Measurements from ENCODE around the gene DYDC2.
"Not testable (repeated sequence)": the region's sequence is repeated elsewhere in the genome, so short reads cannot be mapped to it uniquely, and the experiment has no call there.

The DYDC2 gene, protein sequence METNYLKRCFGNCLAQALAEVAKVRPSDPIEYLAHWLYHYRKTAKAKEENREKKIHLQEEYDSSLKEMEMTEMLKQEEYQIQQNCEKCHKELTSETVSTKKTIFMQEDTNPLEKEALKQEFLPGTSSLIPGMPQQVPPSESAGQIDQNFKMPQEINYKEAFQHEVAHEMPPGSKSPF

DNA sequence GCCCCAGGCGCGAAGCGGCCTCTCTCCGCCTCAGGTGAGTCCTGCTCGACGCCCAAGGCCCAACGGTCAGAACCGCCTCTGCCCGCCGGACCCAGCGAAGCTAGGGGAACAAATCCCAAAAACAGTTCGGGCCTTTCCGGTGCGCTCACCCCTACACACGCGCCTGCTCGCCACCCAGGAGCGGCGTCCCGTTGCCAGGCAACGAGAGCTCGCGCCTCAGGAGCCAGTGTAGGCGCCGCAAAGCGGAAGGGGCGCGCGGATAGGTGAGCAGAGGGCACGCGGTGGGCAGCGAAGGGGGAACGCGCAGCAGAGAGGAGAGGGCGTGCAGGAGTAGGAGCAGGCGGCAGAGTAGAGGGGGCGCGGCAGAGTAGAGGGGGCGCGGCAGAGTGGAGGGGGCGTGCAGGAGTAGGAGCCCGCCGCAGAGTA, at the start of gene DYDC2, which contains the start of gene DYDC1:
Gene DYDC2 (plus strand): TSS at position 219 of the 426 bp plus-strand sequence. CDS start 5,663 bp downstream, outside the sequence.
Gene DYDC1 (minus strand): TSS at position 193 of the 426 bp plus-strand sequence. CDS start 4,154 bp downstream, outside the sequence.
- in situ Hi-C loops (cut with HindIII; ENCODE audit: low sequenced_read_pairs) = no loop called here

DNA sequence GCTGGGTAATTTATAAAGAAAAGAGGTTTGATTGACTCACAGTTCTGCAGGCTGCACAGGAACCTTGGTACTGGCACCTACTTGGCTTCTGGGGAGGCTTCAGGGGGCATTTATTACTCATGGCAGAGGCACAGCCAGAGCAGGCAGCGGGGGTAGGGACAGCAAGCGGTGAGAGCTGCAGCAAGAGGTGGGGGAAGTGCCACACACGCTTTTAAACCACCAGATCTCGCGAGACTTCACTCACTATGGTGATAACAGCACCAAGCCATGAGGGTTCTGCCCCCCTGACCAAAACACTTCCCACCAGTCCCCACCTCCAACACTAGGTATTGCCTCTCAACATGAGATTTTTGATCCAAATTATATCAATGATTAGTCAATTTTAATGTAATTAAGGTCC, 43.1 kb upstream of the DYDC2 start:
- in situ Hi-C loops (cut with HindIII; ENCODE audit: low sequenced_read_pairs) = no loop called here

DNA sequence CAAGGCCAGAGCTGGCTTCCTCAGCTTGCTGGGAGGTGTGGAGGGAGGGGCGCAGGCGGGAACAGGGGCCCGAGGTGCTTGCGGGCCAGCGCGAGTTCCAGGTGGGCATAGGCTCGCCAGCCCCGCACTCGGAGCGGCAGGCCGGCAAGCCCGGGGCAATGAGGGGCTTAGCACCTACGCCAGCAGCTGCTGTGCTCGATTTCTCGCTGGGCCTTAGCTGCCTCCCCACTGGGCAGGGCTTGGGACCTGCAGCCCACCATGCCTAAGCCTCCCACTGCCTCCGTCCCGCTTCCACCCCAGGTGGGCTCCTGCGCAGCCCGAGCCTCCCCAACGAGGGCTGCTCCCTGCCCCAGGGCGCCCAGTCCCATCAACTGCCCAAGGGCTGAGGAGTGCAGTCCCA, 41.2 kb upstream of the DYDC2 start:
- in situ Hi-C loops (cut with HindIII; ENCODE audit: low sequenced_read_pairs) = no loop called here

DNA sequence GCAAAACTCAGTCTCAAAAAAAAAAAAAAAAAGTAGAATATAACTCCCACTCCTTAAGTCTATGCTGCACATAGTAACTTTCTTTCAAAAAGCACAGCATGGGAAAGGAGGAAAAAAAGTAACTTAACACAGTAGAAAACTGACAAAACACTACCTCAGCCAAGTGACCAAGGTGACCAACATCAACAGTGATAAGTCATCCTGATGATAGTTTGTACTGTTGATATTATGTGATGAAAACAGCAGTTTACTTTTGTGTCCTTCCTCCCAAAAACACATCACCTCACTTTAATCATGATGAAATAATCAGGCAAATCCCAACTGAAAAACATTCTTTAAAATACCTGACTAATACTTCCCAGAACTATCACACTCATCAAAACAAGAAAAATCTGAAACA, 37.8 kb upstream of the DYDC2 start:
- in situ Hi-C loops (cut with HindIII; ENCODE audit: low sequenced_read_pairs) = no loop called here

DNA sequence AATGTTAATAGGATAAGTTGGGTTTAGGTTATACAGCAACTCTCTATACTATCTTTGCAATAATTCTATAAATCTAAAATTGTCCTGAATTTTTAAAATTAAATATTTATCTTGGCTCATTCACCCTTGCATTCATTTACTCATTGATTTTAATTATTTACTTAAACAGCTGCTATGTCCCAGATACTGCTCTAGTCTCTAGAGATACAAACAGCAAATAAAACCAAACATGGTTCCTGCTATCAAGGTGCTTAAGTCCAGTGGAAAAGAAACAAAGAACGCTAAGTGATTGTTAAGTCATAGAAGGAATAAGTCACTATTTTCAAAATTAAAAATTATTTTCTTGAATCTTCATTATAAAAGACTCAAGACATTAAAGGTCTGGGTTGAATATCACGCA, 37.3 kb upstream of the DYDC2 start:
- in situ Hi-C loops (cut with HindIII; ENCODE audit: low sequenced_read_pairs) = no loop called here

DNA sequence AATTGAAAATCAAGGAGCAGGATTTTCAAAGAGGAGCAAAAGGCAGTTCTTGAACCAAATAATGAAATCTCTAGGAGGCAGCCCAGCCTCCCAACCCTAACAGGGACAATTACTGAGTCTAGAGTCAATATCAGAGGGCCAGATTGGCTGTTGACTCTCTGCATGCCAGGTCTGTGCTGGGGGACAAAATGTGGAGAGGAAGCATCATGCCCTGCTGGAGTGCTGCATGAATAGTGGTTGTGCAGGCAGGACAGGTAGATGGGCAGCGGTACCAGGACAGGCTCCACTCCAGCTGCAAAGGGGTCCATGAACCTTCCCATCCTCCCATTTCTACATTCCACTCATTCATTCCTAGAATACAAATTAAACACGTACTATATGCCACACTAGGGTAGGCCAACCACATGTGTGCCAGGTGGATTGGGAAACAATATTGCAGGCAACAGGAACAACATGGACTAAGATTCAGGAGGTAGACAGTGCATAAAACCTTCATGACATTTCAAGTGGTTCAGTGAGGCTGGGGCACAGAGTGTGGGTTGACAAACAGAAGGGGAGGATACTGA, 36.8 kb upstream of the DYDC2 start:
- in situ Hi-C loops (cut with HindIII; ENCODE audit: low sequenced_read_pairs) = no loop called here

DNA sequence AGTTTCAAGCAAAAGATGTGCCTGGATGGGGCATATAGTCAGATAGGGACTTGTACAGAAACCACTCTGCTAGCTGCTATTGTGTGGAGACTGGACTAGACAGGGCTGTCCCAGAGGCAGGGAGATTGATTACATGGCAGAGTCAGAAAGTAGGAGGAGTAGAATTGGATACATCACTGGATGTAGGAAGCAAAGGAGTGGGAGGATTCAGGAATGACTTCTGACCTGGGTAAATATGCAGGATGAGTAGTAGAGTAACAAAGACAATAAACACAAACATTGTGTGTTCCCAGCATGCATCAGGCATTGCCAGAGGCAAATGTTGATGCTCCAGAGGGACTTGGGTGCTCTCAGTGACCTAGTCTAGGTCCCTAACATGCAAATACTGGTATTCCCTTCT, 36.2 kb upstream of the DYDC2 start:
- in situ Hi-C loops (cut with HindIII; ENCODE audit: low sequenced_read_pairs) = no loop called here

DNA sequence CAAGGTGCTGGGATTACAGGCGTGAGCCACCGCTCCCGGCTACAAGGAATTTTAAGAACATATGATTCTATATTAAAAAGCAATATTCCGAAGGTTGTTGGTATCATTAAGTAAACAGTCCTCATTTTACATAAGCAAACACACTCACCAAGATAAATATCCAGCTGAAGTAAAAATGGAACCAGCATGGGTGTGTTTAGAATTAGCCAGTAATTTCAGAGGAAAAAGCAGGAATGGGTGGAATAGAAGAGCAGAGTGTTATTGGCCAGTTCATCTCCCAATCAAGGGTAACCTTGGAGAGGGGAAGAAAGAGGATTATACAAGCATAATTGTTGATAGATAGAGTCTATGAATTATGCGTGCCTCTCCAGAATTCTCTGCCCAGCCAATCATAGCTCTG, 35.4 kb upstream of the DYDC2 start:
- in situ Hi-C loops (cut with HindIII; ENCODE audit: low sequenced_read_pairs) = no loop called here

DNA sequence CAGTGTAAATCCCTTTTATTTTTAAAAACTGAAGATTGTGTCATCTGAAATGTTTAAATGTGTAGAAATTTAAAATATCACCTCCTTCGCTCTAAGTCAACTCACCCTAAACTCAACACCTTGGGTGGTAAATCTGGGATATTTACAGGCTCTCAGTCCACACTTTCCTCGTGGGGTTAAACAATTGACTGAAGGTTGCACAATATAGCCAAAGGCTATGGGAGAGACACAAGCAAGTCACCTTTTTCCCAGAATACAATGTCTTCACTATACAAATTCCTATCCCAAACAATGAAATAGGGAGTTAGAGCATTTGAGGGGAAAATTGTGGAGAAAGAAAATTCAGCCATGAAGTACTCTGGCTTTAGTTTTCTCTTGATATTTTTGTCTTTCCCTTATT, 34.4 kb upstream of the DYDC2 start:
- in situ Hi-C loops (cut with HindIII; ENCODE audit: low sequenced_read_pairs) = no loop called here

DNA sequence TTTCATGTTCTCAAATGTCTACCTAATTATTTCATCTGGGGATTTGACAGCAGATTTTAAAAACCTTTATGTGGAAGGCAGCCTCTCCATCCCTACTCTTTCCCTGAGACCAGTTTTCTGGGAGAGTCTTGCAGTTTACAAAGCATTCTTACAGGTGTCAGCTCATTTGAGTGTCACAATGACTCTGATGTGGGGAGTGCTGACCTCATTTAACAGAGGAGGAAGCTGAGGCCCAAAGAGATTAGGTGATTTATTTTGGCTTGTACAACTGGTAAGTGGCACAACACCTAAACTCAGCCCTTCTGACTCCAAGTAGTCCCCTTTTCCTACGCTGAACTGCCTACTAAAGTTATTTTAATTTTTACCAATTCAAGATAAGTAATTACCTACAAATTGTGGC, 33.9 kb upstream of the DYDC2 start:
- in situ Hi-C loops (cut with HindIII; ENCODE audit: low sequenced_read_pairs) = no loop called here

DNA sequence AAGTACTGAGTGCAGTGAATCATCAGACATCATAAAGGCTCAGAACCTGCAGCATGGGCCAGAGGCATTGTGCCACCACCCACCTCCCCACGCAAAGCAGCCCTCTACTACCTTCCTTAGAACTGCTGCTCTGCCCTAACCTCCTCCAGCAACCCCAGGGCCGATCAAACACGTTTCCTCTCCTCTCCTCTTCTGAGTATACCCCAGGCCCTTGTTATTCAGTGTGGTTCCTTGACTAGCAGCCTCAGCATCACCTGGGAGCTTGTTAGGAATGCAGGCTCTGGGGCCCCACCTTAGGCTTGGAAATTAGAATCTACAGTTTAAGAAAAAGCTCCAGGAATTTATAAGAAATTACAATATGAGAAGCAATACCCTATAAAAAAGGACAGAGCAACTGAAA, 33.3 kb upstream of the DYDC2 start:
- in situ Hi-C loops (cut with HindIII; ENCODE audit: low sequenced_read_pairs) = no loop called here

DNA sequence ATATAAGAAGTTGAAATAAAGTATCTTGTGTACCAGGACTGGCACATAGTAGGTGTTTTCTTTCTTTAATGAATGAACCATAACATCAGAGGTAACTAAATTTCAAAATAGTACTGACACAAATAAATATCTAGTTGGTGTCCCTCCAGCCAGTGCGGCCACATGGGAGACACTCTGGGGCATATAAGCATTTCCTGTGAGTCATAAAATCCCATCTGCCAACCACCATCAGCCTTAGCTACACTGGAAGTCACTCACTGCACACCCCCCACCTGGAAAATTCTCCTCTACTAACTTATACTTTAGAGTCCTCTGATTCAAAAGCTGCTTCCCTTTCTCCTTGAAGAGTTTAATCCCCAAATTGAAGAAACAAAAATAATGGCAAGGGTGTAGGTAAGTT, 32.5 kb upstream of the DYDC2 start:
- in situ Hi-C loops (cut with HindIII; ENCODE audit: low sequenced_read_pairs) = no loop called here

DNA sequence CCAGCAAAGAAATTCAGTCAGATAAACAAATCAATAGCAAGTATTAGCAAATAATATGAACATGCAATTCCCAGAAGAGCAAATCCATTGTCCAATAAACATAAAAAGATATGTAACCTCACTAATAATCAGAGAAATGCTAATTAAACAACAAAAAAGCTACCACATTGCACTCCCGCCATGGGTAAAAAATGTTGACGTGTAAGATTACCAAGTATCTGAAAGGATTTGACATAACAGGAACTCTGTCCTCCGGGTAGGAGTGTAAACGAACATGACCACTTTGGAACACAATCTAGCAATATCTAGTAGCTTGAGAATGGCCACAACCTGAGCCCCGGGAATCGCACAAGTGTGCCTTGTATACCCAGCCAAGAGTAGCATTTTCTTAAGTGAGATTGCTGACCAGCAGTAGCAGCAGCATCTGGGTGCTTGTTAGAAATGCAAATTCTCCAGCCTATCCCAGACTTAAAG, 31.7 kb upstream of the DYDC2 start:
- in situ Hi-C loops (cut with HindIII; ENCODE audit: low sequenced_read_pairs) = no loop called here

DNA sequence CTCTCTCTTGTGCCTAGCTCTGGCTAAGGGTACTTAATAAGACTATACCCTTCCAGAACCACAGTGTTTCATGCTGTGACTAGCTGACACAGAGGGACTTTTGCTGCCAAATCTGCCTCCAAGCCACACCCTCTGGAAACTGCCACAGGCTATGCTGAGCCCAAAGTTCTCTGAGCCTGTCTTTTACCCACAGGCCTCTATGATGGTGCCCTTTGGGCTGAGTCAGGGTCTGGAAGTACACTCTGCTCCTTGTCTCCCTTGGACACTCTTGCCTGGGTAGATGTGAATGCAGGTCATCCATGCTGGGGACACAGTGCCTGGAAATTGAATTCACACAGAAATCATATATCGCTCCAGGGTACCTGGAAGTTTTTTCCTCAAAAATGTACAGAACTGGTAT, 22.6 kb upstream of the DYDC2 start:
- in situ Hi-C loops (cut with HindIII; ENCODE audit: low sequenced_read_pairs) = no loop called here

DNA sequence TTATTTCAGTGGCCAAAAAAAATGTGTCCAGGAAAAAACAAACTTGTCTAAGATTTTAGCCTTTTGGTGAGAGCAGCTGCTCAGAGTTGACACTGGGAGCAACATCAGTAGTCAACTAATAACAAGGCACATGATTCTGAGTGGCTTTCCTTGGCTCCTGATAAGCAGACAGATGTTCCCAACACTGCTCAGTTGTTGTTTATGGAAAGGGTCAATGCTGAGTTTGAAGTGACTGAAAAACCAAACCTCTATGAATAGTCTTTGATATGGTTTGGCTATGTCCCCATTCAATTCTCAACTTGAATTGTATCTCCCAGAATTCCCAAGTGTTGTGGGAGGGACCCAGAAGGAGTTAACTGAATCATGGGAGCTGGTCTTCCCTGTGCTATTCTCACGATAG, 12.3 kb upstream of the DYDC2 start:
- in situ Hi-C loops (cut with HindIII; ENCODE audit: low sequenced_read_pairs) = no loop called here

DNA sequence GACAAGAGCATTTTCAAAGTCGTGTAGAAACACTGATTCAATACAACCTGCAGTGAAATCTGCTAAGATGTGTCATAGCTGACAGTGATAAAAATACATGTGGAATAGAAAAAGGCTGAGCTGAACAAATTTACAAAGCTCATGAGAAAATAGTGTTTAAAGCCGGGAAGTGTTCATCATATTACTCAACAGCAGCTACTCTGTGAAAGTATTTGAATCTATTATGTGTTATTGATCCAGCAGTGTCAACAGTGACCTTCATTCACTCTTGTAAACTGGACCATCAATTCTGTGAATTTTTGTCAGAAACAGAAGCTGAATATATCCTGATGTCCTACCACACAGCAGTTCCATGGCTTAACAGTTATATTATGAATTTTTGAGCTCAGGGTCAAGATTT, 11.7 kb upstream of the DYDC2 start:
- in situ Hi-C loops (cut with HindIII; ENCODE audit: low sequenced_read_pairs) = no loop called here

DNA sequence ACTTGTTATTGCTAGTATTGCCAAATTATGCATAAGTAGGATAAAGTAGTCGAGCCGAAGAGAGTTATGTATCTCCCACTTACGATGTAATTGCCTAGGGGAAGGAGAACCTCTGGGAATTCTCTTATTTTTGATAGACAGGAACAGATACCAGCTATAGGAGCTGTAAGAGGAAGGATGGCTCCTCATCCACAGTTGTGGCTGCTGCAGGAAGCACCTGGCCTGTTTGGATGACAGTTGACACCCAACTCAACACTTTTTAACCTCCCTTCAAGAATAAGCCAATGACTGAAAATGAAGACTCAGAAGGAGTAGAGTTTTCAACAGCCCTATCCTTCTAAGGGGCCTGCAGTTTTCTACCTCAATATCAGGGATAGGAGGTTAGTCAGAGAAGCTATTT, 6.3 kb upstream of the DYDC2 start:
- in situ Hi-C loops (cut with HindIII; ENCODE audit: low sequenced_read_pairs) = no loop called here

DNA sequence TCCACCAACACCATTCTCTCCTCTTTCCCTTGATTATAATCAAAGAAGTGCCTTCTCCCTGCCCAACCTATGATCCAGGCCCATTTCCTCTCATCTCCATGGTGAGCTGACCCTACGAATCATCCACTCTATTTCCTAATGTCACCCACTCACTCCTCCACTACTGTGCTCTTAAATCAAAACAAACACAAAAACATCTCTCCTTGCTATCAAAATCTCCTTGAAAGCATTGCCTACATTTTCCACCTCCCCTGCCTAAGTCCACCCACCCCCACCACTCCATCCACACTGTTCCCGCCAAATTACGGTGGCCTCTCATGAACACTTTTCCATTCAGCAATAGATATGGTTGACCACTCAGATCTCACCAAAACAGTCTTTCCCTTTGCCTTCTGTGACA, 5.4 kb upstream of the DYDC2 start:
- in situ Hi-C loops (cut with HindIII; ENCODE audit: low sequenced_read_pairs) = no loop called here

DNA sequence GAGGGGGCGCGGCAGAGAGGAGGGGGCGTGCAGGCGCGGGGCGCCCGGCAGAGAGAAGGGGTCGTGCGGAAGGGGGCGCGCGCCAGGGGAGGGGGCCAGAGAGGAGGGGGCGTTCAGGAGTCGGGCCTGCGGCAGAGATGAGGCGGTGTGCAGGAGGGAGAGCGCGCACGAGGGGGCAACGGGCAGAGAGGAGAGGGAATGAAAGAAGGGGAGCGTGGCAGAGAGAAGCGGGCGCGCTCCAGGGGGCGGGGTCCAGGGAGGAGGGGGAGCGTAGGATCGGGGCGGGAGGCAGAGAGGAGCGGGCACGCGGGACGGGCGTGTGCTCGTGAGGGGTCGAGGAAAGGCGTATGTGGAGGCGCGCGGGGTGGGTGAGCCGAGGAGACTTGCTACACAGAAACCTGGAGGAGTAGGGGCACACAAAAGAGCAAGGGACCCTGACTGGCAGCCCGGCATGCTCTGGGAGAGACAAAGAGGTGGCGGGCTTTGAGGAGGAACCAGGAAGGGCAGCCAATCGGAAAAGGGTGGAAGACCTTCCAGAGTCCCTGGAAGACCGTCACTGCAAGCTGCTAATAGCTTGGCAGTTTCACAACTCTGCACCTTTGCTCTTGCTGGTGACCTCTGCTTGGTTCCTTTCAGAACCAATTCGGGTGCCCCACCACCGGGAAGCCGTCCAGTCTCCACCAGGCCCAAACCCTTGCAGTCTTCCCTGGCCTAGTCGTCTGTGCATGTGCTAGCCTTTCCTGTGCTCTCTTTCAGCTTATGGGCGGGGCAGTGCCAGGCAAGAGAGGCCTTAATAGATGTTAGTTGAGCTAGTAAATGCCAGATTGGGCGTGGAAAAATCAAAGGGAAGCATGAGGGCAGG, 639 bp downstream of the DYDC2 start:
- in situ Hi-C loops (cut with HindIII; ENCODE audit: low sequenced_read_pairs) = no loop called here

DNA sequence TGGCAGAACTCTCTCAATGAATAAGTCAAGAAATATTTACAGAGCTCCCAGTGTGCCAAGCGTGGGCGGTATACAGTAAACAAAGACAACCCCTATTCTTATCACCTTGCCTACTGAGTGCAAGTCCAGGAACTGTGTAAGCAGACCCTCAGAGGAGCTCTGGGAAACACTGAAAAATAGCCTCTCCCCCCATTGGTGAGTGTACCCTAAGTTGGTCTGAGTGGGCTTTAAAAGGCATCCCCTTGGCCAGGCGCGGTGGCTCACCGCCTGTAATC, 1.2 kb downstream of the DYDC2 start:
- in situ Hi-C loops (cut with HindIII; ENCODE audit: low sequenced_read_pairs) = no loop called here

DNA sequence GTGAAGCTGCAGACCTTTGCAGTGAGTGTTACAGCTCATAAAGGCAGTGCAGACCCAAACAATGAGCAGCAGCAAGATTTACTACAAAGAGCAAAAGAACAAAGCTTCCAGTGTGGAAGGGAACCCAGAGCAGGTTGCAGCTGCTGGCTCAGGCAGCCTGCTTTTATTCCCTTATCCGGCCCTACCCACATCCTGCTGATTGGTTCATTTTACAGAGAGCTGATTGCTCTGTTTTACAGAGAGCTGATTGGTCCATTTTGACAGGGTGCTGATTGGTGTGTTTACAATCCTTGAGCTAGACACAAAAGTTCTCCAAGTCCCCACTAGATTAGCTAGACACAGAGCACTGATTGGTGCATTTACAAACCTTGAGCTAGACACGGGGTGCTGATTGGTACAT, 2.3 kb downstream of the DYDC2 start:
- in situ Hi-C loops (cut with HindIII; ENCODE audit: low sequenced_read_pairs) = not testable (repeated sequence)

DNA sequence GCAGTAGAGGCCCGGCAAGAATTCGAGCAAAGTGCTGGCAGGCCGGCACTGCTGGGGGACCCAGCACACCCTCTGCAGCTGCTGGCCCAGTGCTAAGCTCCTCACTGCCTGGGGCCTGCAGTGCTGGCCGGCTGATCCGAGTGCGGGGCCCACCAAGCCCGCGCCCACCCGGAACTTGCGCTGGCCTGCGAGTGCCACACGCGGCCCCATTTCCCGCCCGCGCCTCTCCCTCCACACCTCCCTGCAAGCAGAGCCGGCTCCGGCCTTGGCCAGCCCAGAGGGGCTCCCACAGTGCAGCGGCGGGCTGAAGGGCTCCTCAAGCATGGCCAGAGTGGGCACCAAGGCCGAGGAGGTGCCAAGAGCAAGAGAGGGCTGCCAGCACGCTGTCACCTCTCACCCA, 3.1 kb downstream of the DYDC2 start:
- in situ Hi-C loops (cut with HindIII; ENCODE audit: low sequenced_read_pairs) = no loop called here

Measured in DLD1 (cell line).